Loucy (cell line): Measurements from ENCODE around the gene CYP4F12.

Experiments
- H2AFZ ChIP-seq: fragments of 200-600 bp; sonication (generic); 2 replicates; pipeline ENCODE4 v1.6.0; 2016; ENCODE audit warnings: antibody characterized with exemption, mild to moderate bottlenecking, low read length, moderate library complexity
- H3F3A ChIP-seq: fragments of 200-600 bp; 2 replicates; pipeline ENCODE4 v1.6.0; 2016; ENCODE audit warnings: antibody characterized with exemption, low read depth, mild to moderate bottlenecking
- H3K27me3 ChIP-seq: fragments of 200-600 bp; sonication (generic); 2 replicates; pipeline ENCODE4 v1.6.1; 2014; ENCODE audit warnings: low read length, mild to moderate bottlenecking; ENCODE audit not compliant: insufficient read depth, poor library complexity, severe bottlenecking
- H3K36me3 ChIP-seq: fragments of 200-600 bp; sonication (generic); 2 replicates; pipeline ENCODE4 v1.6.1; 2016; ENCODE audit warnings: low read length; ENCODE audit not compliant: insufficient read depth
- H3K4me1 ChIP-seq: fragments of 200-600 bp; sonication (generic); 2 replicates; pipeline ENCODE4 v1.5.1; 2014; ENCODE audit warnings: low read length, mild to moderate bottlenecking; ENCODE audit not compliant: insufficient read depth, poor library complexity, severe bottlenecking
- H3K4me2 ChIP-seq: fragments of 200-600 bp; sonication (generic); 2 replicates; pipeline ENCODE4 v1.6.0; 2014; ENCODE audit warnings: antibody characterized with exemption, low read length, low read depth, mild to moderate bottlenecking; ENCODE audit not compliant: poor library complexity, severe bottlenecking
- H3K4me3 ChIP-seq: fragments of 200-600 bp; sonication (generic); 2 replicates; pipeline ENCODE4 v1.5.1; 2014; ENCODE audit warnings: low read length, mild to moderate bottlenecking, mixed read lengths; ENCODE audit not compliant: poor library complexity, severe bottlenecking
- H3K79me2 ChIP-seq: fragments of 200-600 bp; sonication (generic); 2 replicates; pipeline ENCODE4 v1.6.1; 2014; ENCODE audit warnings: low read length; ENCODE audit not compliant: insufficient read depth
- H3K9ac ChIP-seq: fragments of 200-600 bp; sonication (generic); 2 replicates; pipeline ENCODE4 v1.6.0; 2014; ENCODE audit warnings: mild to moderate bottlenecking, low read depth, low read length, moderate library complexity; ENCODE audit not compliant: poor library complexity, severe bottlenecking
- H3K9me2 ChIP-seq: fragments of 200-600 bp; sonication (generic); replicated peaks from 2 replicates; pipeline ENCODE4 v1.6.1; 2016; ENCODE audit warnings: low read depth, low read length, mixed read lengths
- H3K9me3 ChIP-seq: fragments of 200-600 bp; sonication (generic); 2 replicates; pipeline ENCODE4 v1.6.1; 2014; ENCODE audit warnings: mild to moderate bottlenecking, antibody characterized with exemption, low read length, low read depth; ENCODE audit not compliant: insufficient read depth
- H4K20me1 ChIP-seq: fragments of 200-600 bp; sonication (generic); 2 replicates; pipeline ENCODE4 v1.6.0; 2014; ENCODE audit warnings: antibody characterized with exemption, low read length, mild to moderate bottlenecking; ENCODE audit not compliant: insufficient read depth, poor library complexity, severe bottlenecking
- CTCF ChIP-seq: fragments of 200-600 bp; sonication (generic); conservative IDR thresholded peaks from 2 replicates; pipeline ENCODE4 v1.5.1; 2014; ENCODE audit warnings: mild to moderate bottlenecking, antibody characterized with exemption, low read length
- EZH2phosphoT487 ChIP-seq: fragments of 200-600 bp; IDR thresholded peaks from 2 replicates; pipeline ENCODE4 v1.6.1; 2018; ENCODE audit warnings: antibody characterized with exemption, mild to moderate bottlenecking, moderate library complexity, borderline replicate concordance

The CYP4F12 gene

GRCh38 chr19:15639596-15639995, 33.3 kb upstream of the CYP4F12 start:
- TF ChIP-seq CTCF = no peak
- TF ChIP-seq EZH2phosphoT487 = no peak
- Histone ChIP-seq H4K20me1 (no peaks in the 10 kb centered on the region), H3K27me3 (no peaks in the 10 kb centered on the region), H3K4me3 (no peak overlapping the region), H3K36me3 (no peaks in the 10 kb centered on the region), H3K4me2 (no peak overlapping the region), H3K79me2 (no peaks in the 10 kb centered on the region), H2AFZ (no peak overlapping the region), H3K9me2 (no peaks in the 10 kb centered on the region), H3K4me1 (no peaks in the 10 kb centered on the region), H3K9me3 (no peaks in the 10 kb centered on the region), H3F3A (no peaks in the 10 kb centered on the region), H3K9ac (no peak overlapping the region)

- H3K4me3 ChIP-seq = no peak within 1 kb of the TSS
- TF ChIP-seq EZH2phosphoT487 = no peak
- H3K4me1 ChIP-seq = no peaks in the 10 kb centered on the region
- no peaks in the 10 kb centered on the region for H3K9me3 ChIP-seq
- H3K79me2 ChIP-seq = no peaks in the 10 kb centered on the region
- H3K27me3 ChIP-seq = no peaks in the 10 kb centered on the region
- H4K20me1 ChIP-seq = no peaks in the 10 kb centered on the region
- no peaks in the 10 kb centered on the region for H3K36me3 ChIP-seq
- H3K9me2 ChIP-seq = no peaks in the 10 kb centered on the region
- H2AFZ ChIP-seq = no peak within 1 kb of the TSS
- no peak within 1 kb of the TSS for H3K4me2 ChIP-seq
- no peak within 1 kb of the TSS for H3K9ac ChIP-seq
- H3F3A ChIP-seq = no peaks in the 10 kb centered on the region
Measured at GRCh38 chr19:15640294-15640903, 32.5 kb upstream of the CYP4F12 start, which contains the start of gene CYP4F3. CYP4F3 (plus strand) TSS chr19:15640897; CDS start chr19:15641416, 519 bp downstream.

GRCh38 chr19:15640904-15641597, 31.8 kb upstream of the CYP4F12 start:
- Histone ChIP-seq H3K9me3 (no peaks in the 10 kb centered on the region), H3K4me2 (no peak overlapping the region), H3K9ac (no peak overlapping the region), H3K4me3 (no peak overlapping the region), H3K27me3 (no peaks in the 10 kb centered on the region), H3F3A (no peaks in the 10 kb centered on the region), H3K9me2 (no peaks in the 10 kb centered on the region), H3K4me1 (no peaks in the 10 kb centered on the region), H2AFZ (no peak overlapping the region), H3K36me3 (no peaks in the 10 kb centered on the region), H3K79me2 (no peaks in the 10 kb centered on the region), H4K20me1 (no peaks in the 10 kb centered on the region)
- no peak for TF ChIP-seq EZH2phosphoT487
- TF ChIP-seq CTCF = no peak
